Neural progenitor cell (in vitro differentiated cells): Measurements from ENCODE around the gene OPCML. TPM values are rescaled to one million over a fixed set of nuclear protein-coding genes. Genes with fewer than 3 reads are reported as not detected.

ENCODE experiments used
- DNase-seq: peaks from one replicate; pipeline ENCODE4 v3.0.0-alpha.2; 2016; ENCODE audit warnings: low spot score
- H2AFZ ChIP-seq: fragments of 200-600 bp; sonication (generic); replicated peaks from 2 replicates; pipeline ENCODE4 v1.6.1; 2016; ENCODE audit warnings: antibody characterized with exemption
- H3F3A ChIP-seq: fragments of 200-600 bp; sonication (generic); 2 replicates; pipeline ENCODE4 v1.6.1; 2016; ENCODE audit warnings: antibody characterized with exemption, low read depth
- H3K27ac ChIP-seq: fragments of 200-600 bp; sonication (generic); 2 replicates; pipeline ENCODE4 v1.5.1; 2016; ENCODE audit warnings: mild to moderate bottlenecking
- H3K27me3 ChIP-seq: fragments of 200-600 bp; sonication (generic); 2 replicates; pipeline ENCODE4 v1.6.1; 2016; ENCODE audit warnings: mild to moderate bottlenecking, moderate library complexity
- H3K36me3 ChIP-seq: fragments of 200-600 bp; sonication (generic); 2 replicates; pipeline ENCODE4 v1.5.1; 2016
- H3K4me1 ChIP-seq: fragments of 200-600 bp; sonication (generic); 2 replicates; pipeline ENCODE4 v1.6.1; 2016; ENCODE audit warnings: mixed run types
- H3K4me2 ChIP-seq: fragments of 200-600 bp; sonication (generic); 2 replicates; pipeline ENCODE4 v1.6.1; 2016
- H3K4me3 ChIP-seq: fragments of 200-600 bp; sonication (generic); 2 replicates; pipeline ENCODE4 v1.5.1; 2016
- H3K79me2 ChIP-seq: fragments of 200-600 bp; sonication (generic); 2 replicates; pipeline ENCODE4 v1.6.1; 2016; ENCODE audit warnings: low read depth
- H3K9ac ChIP-seq: fragments of 200-600 bp; sonication (generic); 2 replicates; pipeline ENCODE4 v1.6.1; 2016
- H3K9me3 ChIP-seq: fragments of 200-600 bp; sonication (generic); 2 replicates; pipeline ENCODE4 v1.5.1; 2016; ENCODE audit warnings: low read depth
- H4K20me1 ChIP-seq: fragments of 200-600 bp; sonication (generic); 2 replicates; pipeline ENCODE4 v1.6.1; 2016; ENCODE audit warnings: low read depth
- H3K27ac Mint-ChIP-seq: 3 replicates; pipeline ENCODE4 v1.8.0; 2021; ENCODE audit warnings: mixed read lengths
- H3K27me3 Mint-ChIP-seq: 2 replicates; pipeline ENCODE4 v1.8.0; 2022; ENCODE audit warnings: low read depth, mild to moderate bottlenecking, inconsistent platforms, moderate library complexity, mixed read lengths; ENCODE audit not compliant: insufficient read depth
- H3K36me3 Mint-ChIP-seq: 3 replicates; pipeline ENCODE4 v1.8.0; 2021; ENCODE audit warnings: mixed read lengths
- H3K4me1 Mint-ChIP-seq: 3 replicates; pipeline ENCODE4 v1.8.0; 2021; ENCODE audit warnings: mixed read lengths
- H3K4me3 Mint-ChIP-seq: 3 replicates; pipeline ENCODE4 v1.8.0; 2021; ENCODE audit warnings: mild to moderate bottlenecking, moderate library complexity, mixed read lengths
- H3K9me3 Mint-ChIP-seq: 3 replicates; pipeline ENCODE4 v1.8.0; 2020; ENCODE audit warnings: mixed read lengths
- EZH2 ChIP-seq: fragments of 200-600 bp; sonication (generic); IDR thresholded peaks from 2 replicates; pipeline ENCODE4 v1.6.1; 2017; ENCODE audit warnings: antibody characterized with exemption, mild to moderate bottlenecking, moderate library complexity
- EZH2phosphoT487 ChIP-seq: fragments of 200-600 bp; sonication (generic); IDR thresholded peaks from 2 replicates; pipeline ENCODE4 v1.6.1; 2017; ENCODE audit warnings: antibody characterized with exemption
- total RNA-seq: library from RNA; depleted of rRNA; stranded (reverse); fragments of >200 nt; gene quantifications from 2 replicates; pipeline ENCODE4 v1.2.3, GENCODE V29; 2015; ENCODE audit warnings: low replicate concordance
- TF ChIP-seq, protein P1 (sequence below): fragments of 200-600 bp; sonication (generic); IDR thresholded peaks from 2 replicates; pipeline ENCODE4 v1.5.1; 2017; ENCODE audit warnings: antibody characterized with exemption, mild to moderate bottlenecking

The OPCML gene
- total RNA-seq, 1 donor from 2014 or later: 0.02 TPM

DNA sequence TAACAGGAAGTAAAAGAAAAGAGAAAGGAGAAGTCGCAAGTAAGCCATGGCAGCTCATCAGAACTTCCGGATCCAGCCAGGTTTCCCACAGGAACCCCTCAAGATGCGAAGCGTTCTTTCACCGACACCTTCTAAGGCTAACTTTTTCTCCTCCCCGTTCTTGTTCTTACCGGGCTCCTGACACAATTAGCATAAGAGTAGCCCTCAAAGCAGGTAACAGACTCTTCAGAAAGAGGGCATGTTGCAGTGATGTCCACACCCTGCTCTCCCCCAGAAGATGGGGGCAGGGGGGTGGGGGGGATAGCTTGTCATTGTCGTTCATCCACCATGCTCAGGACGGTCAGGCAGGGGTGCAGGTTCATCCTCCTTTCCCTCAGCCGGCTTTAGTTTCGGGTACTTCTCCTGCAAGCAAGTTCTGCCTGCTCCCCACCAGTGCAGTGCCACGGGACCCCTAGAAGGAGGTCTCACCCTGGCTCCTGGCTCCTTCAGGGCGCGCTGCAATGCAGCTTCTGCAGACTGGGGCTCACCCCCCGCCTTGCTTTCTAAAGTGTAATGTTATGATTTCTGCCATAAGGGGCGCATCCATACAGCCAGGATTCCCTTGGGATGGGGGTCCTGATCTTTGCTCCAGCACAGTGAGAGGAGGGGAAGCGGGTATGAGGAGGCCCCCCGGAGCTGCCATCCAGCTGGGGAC is 2.3 kb downstream of the OPCML start:
- H3K27ac ChIP-seq: no peak overlapping the region
- Mint-ChIP-seq H3K36me3 (no peaks in the 10 kb centered on the region), H3K27me3 (peaks cover 35% of the 10 kb centered on the region), H3K27ac (no peak overlapping the region), H3K9me3 (no peaks in the 10 kb centered on the region), H3K4me3 (no peak overlapping the region), H3K4me1 (peaks cover 35% of the 10 kb centered on the region)
- TF ChIP-seq EZH2phosphoT487: peak; percentile 50
- TF ChIP-seq, protein P1, sequence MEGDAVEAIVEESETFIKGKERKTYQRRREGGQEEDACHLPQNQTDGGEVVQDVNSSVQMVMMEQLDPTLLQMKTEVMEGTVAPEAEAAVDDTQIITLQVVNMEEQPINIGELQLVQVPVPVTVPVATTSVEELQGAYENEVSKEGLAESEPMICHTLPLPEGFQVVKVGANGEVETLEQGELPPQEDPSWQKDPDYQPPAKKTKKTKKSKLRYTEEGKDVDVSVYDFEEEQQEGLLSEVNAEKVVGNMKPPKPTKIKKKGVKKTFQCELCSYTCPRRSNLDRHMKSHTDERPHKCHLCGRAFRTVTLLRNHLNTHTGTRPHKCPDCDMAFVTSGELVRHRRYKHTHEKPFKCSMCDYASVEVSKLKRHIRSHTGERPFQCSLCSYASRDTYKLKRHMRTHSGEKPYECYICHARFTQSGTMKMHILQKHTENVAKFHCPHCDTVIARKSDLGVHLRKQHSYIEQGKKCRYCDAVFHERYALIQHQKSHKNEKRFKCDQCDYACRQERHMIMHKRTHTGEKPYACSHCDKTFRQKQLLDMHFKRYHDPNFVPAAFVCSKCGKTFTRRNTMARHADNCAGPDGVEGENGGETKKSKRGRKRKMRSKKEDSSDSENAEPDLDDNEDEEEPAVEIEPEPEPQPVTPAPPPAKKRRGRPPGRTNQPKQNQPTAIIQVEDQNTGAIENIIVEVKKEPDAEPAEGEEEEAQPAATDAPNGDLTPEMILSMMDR: peak; percentile 30
- peak; percentile 46 for TF ChIP-seq EZH2
- no peaks in the 10 kb centered on the region for H3K36me3 ChIP-seq
- H4K20me1 ChIP-seq: no peaks in the 10 kb centered on the region
- H2AFZ ChIP-seq: no peak overlapping the region
- no peaks in the 10 kb centered on the region for H3K79me2 ChIP-seq
- peaks cover 60% of the 10 kb centered on the region for H3K27me3 ChIP-seq
- peaks cover 33% of the 10 kb centered on the region for H3K4me1 ChIP-seq
- H3K4me2 ChIP-seq: peak overlapping the region; percentile 98
- no peak overlapping the region for H3K9ac ChIP-seq
- peak overlapping the region; percentile 4 for H3K4me3 ChIP-seq
- no peak for DNase-seq
- peaks cover 23% of the 10 kb centered on the region for H3F3A ChIP-seq
- no peaks in the 10 kb centered on the region for H3K9me3 ChIP-seq

DNA sequence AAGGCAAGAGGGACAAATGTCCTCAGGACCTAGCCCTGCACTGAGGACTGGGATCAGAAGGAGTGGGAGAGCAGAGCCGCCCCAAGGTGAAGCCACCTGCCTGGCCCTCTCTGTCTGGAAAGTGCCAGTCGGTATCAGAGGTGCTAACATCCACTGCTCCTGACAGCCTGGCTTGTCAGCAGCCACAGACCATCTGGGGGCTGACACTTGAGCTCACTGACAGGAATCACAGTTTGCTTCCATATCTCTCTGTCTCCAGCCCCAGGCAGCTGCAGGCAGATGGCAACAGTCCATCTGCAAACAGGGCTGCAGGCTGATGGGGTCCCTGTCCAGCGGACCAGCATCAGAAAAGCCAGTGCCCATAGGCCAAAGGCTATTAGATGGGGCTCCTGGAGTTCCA is 5.5 kb downstream of the OPCML start:
- Histone ChIP-seq H3K4me1 (peaks cover 21% of the 10 kb centered on the region), H3K27me3 (peaks cover 36% of the 10 kb centered on the region), H4K20me1 (no peaks in the 10 kb centered on the region), H3F3A (peaks cover 10% of the 10 kb centered on the region), H3K4me2 (no peak overlapping the region), H2AFZ (no peak overlapping the region), H3K9ac (no peak overlapping the region), H3K4me3 (no peak overlapping the region), H3K79me2 (no peaks in the 10 kb centered on the region), H3K27ac (no peak overlapping the region), H3K36me3 (no peaks in the 10 kb centered on the region), H3K9me3 (no peaks in the 10 kb centered on the region)
- Mint-ChIP-seq H3K27ac (no peak overlapping the region), H3K36me3 (no peaks in the 10 kb centered on the region), H3K9me3 (no peaks in the 10 kb centered on the region), H3K4me1 (peaks cover 18% of the 10 kb centered on the region), H3K27me3 (peaks cover 23% of the 10 kb centered on the region), H3K4me3 (no peak overlapping the region)
- TF ChIP-seq EZH2 (no peak), EZH2phosphoT487 (no peak)
- TF ChIP-seq, protein P1: no peak
- DNase-seq: no peak

DNA sequence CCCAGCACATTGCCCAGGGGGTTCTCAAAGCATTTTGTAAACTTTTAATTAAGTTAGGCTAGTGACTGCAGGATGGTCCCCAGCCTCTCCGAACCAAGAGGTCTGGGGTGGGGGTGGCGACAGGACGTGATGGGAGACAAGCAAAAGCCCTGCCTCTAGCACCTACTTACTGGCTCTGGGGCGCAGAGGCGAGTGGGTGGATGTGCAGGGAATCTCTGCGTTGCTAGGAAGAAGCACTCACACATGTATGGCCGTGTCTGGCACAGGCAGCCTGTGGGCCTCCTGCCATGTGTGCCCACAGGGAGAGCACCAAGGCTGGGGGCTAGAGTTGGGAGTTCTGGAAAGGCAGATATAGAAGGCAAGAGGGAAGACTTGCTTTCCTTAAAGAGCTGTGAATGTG is 6.3 kb downstream of the OPCML start:
- no peaks in the 10 kb centered on the region for H3K9me3 ChIP-seq
- H2AFZ ChIP-seq: no peak overlapping the region
- no peak overlapping the region for H3K9ac ChIP-seq
- H3K9me3 Mint-ChIP-seq: no peaks in the 10 kb centered on the region
- no peaks in the 10 kb centered on the region for H3K36me3 Mint-ChIP-seq
- peaks cover 16% of the 10 kb centered on the region for H3K4me1 ChIP-seq
- H3K4me3 ChIP-seq: no peak overlapping the region
- TF ChIP-seq, protein P1: no peak
- TF ChIP-seq EZH2phosphoT487 (no peak), EZH2 (no peak)
- no peak overlapping the region for H3K4me3 Mint-ChIP-seq
- peaks cover 10% of the 10 kb centered on the region for H3K4me1 Mint-ChIP-seq
- no peaks in the 10 kb centered on the region for H3K79me2 ChIP-seq
- H3F3A ChIP-seq: peaks cover 4% of the 10 kb centered on the region
- H3K36me3 ChIP-seq: no peaks in the 10 kb centered on the region
- H4K20me1 ChIP-seq: no peaks in the 10 kb centered on the region
- peaks cover 28% of the 10 kb centered on the region for H3K27me3 ChIP-seq
- peaks cover 17% of the 10 kb centered on the region for H3K27me3 Mint-ChIP-seq
- H3K27ac Mint-ChIP-seq: peak overlapping the region; percentile 46
- no peak for DNase-seq
- no peak overlapping the region for H3K4me2 ChIP-seq
- H3K27ac ChIP-seq: no peak overlapping the region
